Neural cell (in vitro differentiated cells): ENCODE measurements around the gene ZNF682.

Experiments
- CTCF ChIP-seq: fragments of 450-650 bp; IDR thresholded peaks from 2 replicates; pipeline ENCODE4 v1.5.1; 2014; ENCODE audit warnings: antibody characterized with exemption, mild to moderate bottlenecking, moderate library complexity; ENCODE audit not compliant: poor library complexity, severe bottlenecking
- EP300 ChIP-seq: fragments of 450-650 bp; conservative IDR thresholded peaks from 2 replicates; pipeline ENCODE4 v1.6.1; 2014; ENCODE audit warnings: antibody characterized with exemption, mild to moderate bottlenecking, moderate library complexity; ENCODE audit not compliant: poor library complexity, severe bottlenecking
- EZH2 ChIP-seq: fragments of 200-600, 300-800 bp; shearing (Covaris generic), sonication (generic); IDR thresholded peaks from 2 replicates; pipeline ENCODE4 v1.6.1; 2014; ENCODE audit warnings: antibody characterized with exemption, low read length, borderline replicate concordance, mild to moderate bottlenecking; ENCODE audit not compliant: insufficient read depth, poor library complexity, severe bottlenecking
- MXI1 ChIP-seq: fragments of 450-650 bp; conservative IDR thresholded peaks from 2 replicates; pipeline ENCODE4 v1.6.1; 2014; ENCODE audit warnings: antibody characterized with exemption, mild to moderate bottlenecking; ENCODE audit not compliant: poor library complexity, severe bottlenecking
- POLR2AphosphoS5 ChIP-seq: IDR thresholded peaks from 2 replicates; pipeline ENCODE4 v1.6.1; 2012
- RAD21 ChIP-seq: fragments of 450-650 bp; conservative IDR thresholded peaks from 2 replicates; pipeline ENCODE4 v1.6.1; 2014; ENCODE audit warnings: antibody characterized with exemption, mild to moderate bottlenecking, moderate library complexity
- SMC3 ChIP-seq: fragments of 450-650 bp; conservative IDR thresholded peaks from 2 replicates; pipeline ENCODE4 v1.6.1; 2014; ENCODE audit warnings: antibody characterized with exemption, mild to moderate bottlenecking, moderate library complexity; ENCODE audit not compliant: poor library complexity
- TF ChIP-seq, protein P1 (sequence below): IDR thresholded peaks from 2 replicates; pipeline ENCODE4 v1.6.1; 2012; ENCODE audit warnings: borderline replicate concordance

GRCh38 chr19:20067943-20068342, 28.6 kb upstream of the ZNF682 start:
- no peak for TF ChIP-seq CTCF
- TF ChIP-seq, protein P1, sequence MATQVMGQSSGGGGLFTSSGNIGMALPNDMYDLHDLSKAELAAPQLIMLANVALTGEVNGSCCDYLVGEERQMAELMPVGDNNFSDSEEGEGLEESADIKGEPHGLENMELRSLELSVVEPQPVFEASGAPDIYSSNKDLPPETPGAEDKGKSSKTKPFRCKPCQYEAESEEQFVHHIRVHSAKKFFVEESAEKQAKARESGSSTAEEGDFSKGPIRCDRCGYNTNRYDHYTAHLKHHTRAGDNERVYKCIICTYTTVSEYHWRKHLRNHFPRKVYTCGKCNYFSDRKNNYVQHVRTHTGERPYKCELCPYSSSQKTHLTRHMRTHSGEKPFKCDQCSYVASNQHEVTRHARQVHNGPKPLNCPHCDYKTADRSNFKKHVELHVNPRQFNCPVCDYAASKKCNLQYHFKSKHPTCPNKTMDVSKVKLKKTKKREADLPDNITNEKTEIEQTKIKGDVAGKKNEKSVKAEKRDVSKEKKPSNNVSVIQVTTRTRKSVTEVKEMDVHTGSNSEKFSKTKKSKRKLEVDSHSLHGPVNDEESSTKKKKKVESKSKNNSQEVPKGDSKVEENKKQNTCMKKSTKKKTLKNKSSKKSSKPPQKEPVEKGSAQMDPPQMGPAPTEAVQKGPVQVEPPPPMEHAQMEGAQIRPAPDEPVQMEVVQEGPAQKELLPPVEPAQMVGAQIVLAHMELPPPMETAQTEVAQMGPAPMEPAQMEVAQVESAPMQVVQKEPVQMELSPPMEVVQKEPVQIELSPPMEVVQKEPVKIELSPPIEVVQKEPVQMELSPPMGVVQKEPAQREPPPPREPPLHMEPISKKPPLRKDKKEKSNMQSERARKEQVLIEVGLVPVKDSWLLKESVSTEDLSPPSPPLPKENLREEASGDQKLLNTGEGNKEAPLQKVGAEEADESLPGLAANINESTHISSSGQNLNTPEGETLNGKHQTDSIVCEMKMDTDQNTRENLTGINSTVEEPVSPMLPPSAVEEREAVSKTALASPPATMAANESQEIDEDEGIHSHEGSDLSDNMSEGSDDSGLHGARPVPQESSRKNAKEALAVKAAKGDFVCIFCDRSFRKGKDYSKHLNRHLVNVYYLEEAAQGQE: no peak
- no peak for TF ChIP-seq EZH2
- TF ChIP-seq RAD21: no peak
- no peak for TF ChIP-seq POLR2AphosphoS5
- TF ChIP-seq EP300: no peak
- TF ChIP-seq SMC3: no peak
- TF ChIP-seq MXI1: no peak
